ENCODE measurements around the gene LRRC1.
"Not testable (repeated sequence)": the region's sequence is repeated elsewhere in the genome, so short reads cannot be mapped to it uniquely, and the experiment has no call there.

- not testable (repeated sequence) for TF ChIP-seq CTCF (IDR thresholded peaks at IDR 0.05); EZH2 (IDR thresholded peaks at IDR 0.05; ENCODE audit: borderline replicate concordance, insufficient read depth, low read depth, low read length, poor library complexity, severe bottlenecking)
Measured at GRCh38 chr6:53776152-53776551, 18.7 kb upstream of the LRRC1 start.
